ENCODE data around the gene OR2T2.
"Not testable (repeated sequence)": the region's sequence is repeated elsewhere in the genome, so short reads cannot be mapped to it uniquely, and the experiment has no call there.

OR2T2 gene

DNA sequence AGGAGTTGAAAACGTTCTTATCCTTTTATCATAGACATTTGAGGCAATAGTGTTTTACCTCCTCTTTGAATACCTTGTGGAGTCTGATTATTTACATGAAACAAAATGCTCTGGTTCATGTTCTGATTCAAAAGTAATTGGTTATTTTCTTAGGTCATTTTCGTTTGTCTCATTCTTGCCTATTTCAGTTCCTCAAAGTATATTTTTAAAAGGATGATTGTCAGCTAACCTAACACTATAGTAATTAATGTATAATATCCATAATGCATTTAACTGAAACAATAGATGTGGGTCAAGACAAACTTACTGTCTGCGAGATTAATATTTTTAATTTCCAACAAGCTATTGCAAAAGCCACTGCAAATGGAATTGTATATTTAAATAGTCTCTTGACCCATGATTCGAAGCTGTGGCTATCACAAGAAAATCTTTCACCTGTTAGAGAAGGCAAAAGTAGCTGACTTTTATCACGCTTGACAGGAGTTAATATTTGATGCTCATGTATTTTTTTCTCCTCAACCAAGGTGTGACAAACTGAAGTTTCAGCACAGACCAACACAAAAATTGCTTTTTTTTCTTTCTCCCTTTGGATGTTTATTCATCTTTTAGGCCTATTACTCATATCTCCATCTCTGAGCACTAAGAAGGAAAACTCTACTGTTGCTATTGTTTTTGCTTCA, 5.2 kb downstream of the OR2T2 start:
- not testable (repeated sequence) for DNase-seq

DNA sequence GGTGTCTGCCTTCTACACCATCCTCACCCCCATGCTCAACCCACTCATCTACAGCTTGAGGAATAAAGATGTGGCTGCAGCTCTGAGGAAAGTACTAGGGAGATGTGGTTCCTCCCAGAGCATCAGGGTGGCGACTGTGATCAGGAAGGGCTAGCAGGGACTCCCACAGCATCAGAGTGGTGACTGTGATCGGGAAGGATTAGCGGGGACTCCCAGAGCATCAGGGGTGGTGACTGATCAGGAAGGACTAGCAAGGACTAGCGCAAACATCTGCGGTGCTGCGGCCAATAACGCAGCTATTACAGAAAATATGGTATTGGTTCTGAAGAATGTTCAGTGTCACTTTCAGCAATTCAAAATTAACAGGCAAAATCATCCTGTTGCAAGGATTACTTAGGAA, 8.2 kb downstream of the OR2T2 start:
- DNase-seq, result not testable (repeated sequence)

DNA sequence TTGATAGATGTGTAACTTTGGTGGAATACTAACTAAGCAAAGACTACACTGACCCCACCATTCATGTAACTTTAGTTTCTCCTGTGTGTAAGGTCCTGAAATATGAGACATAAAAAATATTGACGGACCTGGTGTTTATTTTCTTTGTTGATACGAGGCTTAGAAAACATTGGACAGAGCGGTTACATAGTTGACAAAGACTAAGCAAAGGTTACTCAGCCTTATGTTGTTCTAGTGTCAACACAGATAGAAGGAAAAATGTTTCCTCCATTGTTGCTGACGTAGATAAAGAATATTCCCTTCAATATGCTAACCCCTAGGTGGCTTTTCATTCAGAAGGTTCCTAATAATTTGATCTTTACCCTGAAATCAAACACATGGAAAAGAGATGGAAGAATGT, 9.6 kb downstream of the OR2T2 start:
- DNase-seq, result not testable (repeated sequence)

DNA sequence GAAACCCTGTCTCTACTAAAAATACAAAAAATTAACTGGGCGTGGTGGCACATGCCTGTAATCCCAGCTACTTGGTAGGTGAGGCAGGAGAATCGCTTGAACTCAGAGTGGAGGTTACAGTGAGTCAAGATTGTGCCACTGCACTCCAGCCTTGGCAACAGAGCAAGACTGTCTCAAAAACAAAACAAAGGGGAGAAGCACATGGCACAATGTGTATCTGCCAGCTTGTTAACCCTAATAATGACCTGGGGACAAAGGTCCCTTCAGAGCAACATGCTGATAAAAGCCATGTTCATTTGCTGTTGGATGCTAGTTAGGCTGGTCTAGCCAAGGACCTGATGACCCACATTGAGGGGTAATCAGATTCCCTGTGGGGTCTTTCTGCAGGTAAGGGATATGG, 11.2 kb downstream of the OR2T2 start:
- DNase-seq, result not testable (repeated sequence)

DNA sequence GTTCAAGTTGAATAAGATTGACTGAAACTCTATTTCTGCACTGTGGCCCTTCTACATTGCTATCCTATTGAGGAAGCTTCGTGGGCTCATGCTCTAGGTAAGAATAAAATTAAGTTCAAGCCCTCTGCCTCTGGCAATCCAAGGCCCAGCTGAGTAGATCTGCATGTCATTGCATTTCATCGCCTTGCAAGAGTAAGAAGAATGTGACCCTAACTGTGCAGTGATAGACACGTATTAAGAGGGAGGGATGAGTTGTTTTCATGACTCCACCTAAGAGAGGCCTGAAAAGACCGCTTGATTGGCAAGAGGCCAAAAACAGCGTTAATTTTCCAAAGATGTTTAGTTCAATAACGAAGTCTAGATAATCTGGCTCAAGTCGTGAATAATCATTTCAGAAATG, 13.7 kb downstream of the OR2T2 start:
- DNase-seq, result not testable (repeated sequence)

DNA sequence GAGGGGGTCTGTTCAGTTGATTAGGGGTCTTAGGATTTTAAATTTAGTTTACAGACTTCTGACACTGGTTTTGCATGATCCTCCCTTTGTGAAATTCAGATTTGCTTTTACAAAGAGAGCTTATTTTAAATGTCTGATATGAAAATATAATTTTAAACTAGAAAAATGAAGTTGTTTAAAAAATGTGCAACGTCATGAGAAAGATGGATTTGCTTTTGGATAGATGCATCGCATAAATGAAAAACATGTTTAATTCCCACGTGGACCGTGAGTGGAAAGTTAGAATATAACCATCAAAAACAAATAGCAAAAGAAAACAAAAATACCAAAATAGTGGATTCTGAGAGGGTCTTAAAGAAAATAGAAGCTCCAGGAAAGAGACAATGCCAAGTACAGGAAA, 25.7 kb downstream of the OR2T2 start:
- DNase-seq, result no peak

DNA sequence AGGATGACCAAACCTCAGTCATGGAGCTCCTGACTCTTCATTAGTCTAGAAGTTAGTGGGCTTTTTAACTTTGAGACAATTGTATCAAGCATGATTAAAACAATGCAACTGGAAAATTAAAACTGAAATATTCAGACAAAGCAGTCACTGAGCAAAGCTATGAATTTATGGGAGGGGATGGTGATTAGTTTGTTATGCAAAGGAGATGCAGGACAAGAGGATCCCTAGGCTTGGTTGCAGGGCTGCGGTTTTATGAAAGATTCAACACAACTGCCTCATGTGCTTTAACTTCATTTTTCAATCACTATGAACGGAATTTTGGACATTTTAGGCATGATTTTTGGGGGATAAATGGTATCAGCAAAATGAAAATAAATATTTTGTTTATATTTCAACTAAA, 26.7 kb downstream of the OR2T2 start:
- DNase-seq, result not testable (repeated sequence)

DNA sequence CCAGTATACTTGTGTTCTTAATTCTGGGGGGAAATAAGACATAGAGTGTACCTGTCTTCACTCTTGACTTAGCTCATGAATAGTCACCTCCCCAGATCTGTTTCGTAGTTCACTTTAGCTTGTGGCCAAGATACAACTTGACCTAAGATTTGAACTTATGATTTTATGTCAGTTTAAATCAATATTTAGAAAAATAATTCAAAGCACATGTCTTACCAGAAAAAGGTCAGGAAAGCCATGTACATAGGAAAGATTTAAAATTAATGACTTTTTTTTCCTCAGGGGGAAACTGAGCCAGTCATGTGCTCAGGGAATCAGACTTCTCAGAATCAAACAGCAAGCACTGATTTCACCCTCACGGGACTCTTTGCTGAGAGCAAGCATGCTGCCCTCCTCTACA, 27.6 kb downstream of the OR2T2 start, which contains the start of gene OR2T3:
TSS of gene OR2T3 (plus strand) at position 301 of the 400 bp plus-strand sequence. CDS start at position 301, 0 bp downstream.
- not testable (repeated sequence) for DNase-seq

DNA sequence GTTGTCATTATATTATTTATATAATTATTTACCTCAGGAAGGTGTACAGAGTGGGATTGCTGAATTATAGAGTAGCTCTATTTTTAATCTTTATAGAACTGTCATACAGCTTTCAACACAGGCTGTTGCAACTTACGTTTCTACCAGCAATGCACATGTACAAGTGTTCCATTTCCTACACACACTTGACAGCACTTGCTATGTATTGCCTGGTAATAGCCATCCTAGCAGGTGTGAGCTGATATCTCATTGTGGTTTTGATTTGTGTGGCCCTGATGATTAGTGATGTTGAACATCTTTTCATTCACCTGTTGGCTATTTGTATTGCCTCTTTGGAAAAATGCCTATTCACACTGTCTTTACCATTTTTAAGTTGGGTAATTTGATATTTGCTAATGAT, 30.2 kb downstream of the OR2T2 start:
- DNase-seq, result not testable (repeated sequence)

DNA sequence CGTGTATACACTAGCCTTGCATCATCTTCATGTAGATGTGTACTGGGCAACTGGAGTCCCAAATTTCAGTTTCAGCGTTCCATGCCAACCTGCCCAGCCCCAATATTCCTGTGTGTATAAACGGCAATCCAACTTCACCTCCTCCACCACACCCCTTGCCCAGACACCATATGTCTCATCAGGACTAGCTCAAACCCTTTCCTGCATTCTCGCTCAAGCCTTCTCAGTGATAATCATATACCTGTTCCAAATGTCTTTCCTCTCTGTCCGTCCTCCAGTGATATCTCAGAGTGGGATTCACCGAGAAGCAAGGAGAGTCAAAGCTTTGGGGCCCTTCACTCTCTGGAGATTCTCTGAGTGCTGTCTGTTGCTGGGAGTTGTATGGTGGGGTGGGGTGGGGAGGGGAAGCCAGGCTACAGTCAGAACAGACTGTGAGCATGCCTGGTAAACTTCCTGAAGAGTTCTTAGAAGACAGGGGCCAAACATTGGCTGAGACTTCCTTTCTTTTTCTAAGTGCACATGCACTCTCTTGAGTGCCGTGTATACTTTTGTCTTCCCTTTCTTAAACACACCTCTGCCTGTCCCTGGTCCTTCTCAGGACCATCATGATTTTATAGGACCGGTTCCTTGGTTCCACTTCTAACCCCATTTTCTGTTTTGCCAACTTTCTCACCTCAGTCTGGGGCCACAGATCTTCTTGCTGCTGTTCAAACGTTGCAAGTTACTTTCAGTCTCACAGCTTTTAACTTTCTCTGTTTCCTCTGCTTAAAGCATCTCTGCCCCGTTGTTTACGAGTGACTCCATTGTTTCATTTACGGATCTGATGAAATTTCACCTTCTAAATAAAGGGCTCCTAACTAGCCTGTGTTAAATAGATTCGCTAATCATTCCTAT, 36.5 kb downstream of the OR2T2 start:
- not testable (repeated sequence) for DNase-seq

DNA sequence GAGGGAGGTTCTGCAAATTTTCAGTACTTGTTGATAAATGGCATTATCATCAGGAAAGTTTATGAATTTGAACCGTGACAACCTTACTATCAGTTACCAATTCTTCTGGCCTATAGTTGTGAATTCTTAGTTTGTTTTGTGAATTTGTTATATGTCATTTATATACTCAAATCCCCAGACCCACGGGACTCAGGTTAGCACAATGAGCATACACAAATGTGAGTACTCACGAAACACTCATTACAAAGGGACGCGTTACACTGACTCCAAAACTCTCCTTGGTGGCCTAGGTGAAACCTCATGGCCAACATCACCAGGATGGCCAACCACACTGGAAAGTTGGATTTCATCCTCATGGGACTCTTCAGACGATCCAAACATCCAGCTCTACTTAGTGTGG, 42.9 kb downstream of the OR2T2 start, which contains the start of gene OR2T5:
TSS of gene OR2T5 (plus strand) at position 301 of the 400 bp plus-strand sequence. CDS start at position 301, 0 bp downstream.
- DNase-seq, result not testable (repeated sequence)

DNA sequence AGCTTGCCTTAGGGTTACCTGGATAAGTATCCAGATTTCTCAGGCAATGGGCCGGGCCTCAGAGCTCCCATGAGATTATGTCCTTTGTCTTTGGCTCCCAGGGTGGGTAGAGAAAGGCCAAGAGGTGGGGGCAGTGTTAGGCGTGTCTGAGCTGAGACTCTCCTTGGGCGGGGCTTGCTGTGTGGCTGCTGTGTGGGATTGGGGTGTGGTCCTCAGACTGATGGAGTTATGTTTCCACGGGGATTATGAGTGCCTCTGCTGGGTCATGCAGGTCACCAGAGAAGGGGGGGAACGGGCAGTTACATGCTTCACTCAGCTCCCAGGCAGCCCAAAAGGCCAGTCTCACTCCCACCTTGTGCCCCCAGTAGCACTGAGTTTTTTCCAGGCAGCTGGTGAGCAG, 51.2 kb downstream of the OR2T2 start:
- DNase-seq, result not testable (repeated sequence)

DNA sequence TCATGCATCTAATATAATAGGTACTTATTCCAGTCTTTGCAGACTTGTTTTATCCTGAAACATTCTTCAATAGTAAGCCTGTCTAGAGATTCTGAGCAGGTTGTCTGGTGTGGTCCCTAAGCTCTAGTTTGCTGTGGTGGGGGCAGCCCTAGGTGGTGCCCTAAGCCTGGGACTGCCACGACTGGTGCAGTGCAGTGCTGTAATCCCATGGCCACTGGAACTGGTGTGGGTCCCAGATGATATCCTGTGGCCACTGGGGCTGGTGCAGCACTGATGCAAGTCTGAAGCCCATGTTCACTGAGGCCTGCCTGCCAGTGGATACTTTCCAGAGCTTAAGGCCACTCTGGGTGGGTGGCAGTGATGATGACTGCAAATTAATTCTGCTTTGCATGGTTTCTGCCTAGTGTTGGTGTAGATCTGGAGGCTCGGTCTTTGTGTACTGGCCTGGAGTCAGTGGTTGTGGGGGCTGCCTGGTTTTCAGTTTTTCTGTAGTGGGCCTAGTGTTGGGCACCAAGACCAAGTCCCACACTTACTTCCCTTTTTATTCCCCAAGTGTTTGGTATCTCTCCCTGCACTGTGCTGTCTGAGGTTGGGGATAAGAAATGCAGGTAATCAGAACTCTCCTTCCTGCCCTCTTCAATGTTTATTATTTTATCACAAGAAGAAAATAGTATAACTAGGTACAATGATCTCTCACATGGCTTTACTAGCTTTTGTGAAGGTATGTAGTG, 55.0 kb downstream of the OR2T2 start:
- DNase-seq, result not testable (repeated sequence)

Measured in activated CD4-positive, alpha-beta T cell treated with anti-CD3 and anti-CD28 coated beads, Interleukin-2, amount 50 U/mL, for 1 hour (primary cell).